ENCODE measurements around the gene NETO2.

Gene NETO2

GRCh38 chr16:47043970-47044684 lies 99.6 kb downstream of the NETO2 start:
- DNase-seq, result no peak

GRCh38 chr16:47043200-47043599 lies 100.5 kb downstream of the NETO2 start:
- no peak for DNase-seq

GRCh38 chr16:47037746-47038458 lies 105.8 kb downstream of the NETO2 start:
- peak; percentile 95 for DNase-seq

GRCh38 chr16:47037396-47037745 lies 106.4 kb downstream of the NETO2 start:
- DNase-seq, result no peak

- no peak for DNase-seq
These were observed 107.5 kb downstream of the NETO2 start for GRCh38 chr16:47036201-47036600.

GRCh38 chr16:47035436-47035835 lies 108.3 kb downstream of the NETO2 start:
- DNase-seq, result no peak

GRCh38 chr16:47034455-47034854 lies 109.3 kb downstream of the NETO2 start:
- DNase-seq, result no peak

GRCh38 chr16:47033176-47033575 lies 110.6 kb downstream of the NETO2 start:
- no peak for DNase-seq

GRCh38 chr16:47029724-47030123 lies 114.0 kb downstream of the NETO2 start:
- no peak for DNase-seq

GRCh38 chr16:47028767-47029377 lies 114.9 kb downstream of the NETO2 start:
- DNase-seq, result no peak
